IPS-NIHi7 (cell line): ENCODE measurements around the gene NCOA1.
A peak's percentile ranks its signal among the peaks of the same experiment; 100 is the strongest.
"Not testable (repeated sequence)": the region's sequence is repeated elsewhere in the genome, so short reads cannot be mapped to it uniquely, and the experiment has no call there.

Experiments
- DNase-seq: peaks from one replicate; pipeline ENCODE4 v3.0.0; 2012; ENCODE audit warnings: mixed read lengths; ENCODE audit errors: extremely low spot score

NCOA1 gene

DNA sequence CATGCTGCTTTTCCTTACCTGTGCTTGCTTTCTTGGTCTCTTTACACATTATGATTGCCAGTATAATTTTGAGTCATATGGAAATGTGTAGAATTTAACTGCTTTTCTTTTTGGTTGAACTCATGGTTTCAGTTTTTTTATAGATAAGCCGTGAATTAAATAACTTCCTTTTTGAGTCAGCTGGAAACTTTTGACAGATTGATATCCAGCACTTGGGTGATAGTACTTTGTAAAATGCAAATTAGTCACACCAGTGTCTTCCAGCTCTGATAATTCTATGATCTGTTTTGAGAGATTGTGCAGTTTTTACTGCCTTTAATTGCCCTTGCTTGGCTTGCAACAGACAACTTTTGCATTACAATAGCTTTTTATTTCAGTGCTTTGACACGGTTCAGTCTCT is 86.4 kb downstream of the NCOA1 start:
- no peak for DNase-seq

DNA sequence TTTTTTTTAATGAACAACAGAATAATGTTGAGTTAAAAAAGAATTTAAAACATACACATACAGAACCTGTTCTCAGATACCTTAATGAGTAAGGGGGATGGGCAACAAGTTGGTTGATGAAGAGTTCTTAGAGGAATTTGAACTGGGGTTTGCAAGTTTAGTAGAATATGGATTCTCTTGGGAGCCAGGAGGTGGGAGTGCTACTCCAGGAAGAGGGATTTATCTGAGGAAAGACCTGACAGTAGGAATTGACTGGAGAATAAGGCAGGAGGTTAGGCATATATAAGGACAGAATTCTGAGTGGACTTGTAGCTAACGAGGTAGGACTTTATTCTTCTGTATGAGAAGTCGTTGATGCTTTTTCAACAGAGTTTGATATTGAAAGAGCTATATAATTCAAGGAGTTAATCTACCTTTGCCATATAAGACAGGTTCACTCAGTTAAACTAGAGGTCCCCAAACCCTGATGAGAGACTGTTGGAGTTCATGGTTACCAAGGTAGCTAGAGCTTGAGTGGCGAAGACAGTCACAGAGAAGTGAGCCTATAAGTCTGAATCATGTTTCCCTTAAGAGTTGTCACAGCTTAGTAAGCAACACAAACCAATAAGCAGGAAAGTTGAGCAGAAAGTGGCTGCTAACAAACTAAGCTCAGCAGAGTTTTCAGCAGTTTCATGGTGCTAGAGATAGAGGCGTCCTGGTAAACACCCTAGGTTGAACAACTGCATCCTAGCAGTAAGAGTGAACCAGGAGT is 88.2 kb downstream of the NCOA1 start:
- DNase-seq, result no peak

DNA sequence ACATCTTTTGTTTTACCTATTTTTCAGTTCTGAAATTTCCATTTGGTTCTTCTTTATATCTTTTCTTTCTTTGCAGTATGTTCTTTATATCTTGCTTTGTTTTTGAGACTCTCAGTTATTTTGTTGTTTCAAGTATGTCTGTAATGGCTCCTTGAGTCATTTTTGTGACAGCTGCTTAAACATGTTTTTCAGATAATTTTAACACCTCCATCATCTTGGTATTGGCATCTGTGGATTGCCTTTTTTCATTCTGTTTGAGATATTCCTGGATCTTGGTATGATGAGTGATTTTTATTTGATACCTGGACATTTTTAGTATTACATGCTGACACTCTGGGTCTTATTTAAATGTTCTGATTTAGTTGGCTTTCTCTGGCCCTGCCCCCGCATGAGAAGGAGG is 89.5 kb downstream of the NCOA1 start:
- no peak for DNase-seq

DNA sequence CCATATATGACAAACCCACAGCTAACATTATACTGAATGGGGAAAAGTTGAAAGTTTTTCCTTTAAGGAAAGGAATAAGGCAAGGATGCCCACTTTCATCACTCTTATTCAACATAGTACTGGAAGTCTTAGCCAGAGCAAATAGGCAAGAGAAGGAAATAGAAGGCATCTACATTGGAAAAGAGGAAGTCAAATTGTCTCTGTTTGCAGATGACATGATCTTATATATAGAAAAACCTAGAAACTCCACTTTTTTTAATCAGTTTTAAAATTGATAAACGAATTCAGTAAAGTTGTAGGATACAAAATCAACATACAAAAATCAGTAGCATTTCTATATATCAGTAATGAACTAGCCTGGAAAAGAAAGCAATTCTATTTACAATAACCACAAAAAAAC is 90.9 kb downstream of the NCOA1 start:
- not testable (repeated sequence) for DNase-seq

DNA sequence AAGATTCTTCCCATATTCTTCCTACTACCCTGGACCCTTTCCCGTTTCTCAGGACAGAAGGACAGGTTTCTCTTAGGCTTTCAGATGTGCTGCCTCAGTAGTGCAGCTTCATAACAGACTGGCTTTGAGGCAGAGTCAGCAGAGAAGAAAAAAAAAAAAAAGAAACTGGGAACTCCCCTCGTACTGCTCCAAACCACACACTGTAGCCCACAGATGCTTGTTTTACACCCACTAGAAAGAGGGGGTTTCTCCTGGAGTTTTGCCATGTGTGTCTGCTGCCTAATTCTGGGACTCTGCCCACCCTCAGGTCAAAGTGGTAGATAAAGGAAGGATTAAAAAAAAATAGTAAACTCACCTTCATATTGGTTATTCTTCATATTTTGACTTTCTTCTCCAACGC is 95.9 kb downstream of the NCOA1 start:
- no peak for DNase-seq

DNA sequence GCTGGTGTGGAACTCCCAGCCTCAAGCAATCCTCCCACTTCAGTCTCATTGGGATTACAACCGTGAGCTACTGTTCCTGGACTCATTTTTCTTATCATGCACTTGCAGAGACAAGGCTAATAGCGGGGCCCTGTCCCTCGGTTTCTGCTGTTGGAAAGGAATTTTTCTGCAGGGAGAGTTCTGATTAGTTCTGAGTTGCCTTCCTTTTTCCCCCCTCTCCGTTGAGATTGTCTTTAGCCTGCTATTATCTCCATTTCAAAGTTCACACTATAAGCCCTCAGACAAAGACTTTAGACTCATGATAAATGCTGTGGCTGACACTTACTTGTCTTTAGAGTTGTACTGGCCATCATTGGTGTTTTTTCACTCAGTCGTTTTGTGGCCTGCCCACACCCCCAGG is 97.2 kb downstream of the NCOA1 start:
- DNase-seq, result no peak

DNA sequence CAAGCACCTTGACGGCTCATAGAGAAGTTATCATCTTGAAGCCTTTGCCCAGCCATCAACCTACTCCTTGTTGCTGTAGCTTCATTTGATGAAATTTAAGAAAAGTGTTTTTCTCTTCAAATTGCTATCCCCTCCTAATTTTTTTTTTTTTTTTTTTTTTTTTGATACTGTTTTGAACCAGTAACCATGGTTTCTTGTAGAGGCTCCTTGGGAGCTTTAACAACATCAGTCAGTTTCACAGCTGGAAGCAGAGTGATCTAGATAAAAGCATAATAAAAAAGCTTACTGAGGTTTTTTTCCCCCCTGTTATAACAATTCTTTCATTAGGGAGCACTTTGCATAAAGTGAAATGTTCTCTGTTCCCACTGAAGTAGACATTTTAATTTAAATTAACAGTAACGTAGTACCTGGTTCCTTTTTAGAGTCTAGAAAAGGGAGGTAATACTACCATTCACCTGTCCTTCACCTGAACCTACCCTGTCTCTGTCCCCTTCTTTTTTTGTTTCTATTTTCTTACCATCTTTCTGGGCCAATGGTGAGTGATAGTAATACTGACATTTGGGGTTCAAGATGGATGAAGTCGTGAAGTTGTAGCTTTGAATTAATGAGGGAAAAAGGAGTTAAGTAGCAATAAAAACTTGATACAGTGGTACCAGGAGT is 101.5 kb downstream of the NCOA1 start:
- no peak for DNase-seq

DNA sequence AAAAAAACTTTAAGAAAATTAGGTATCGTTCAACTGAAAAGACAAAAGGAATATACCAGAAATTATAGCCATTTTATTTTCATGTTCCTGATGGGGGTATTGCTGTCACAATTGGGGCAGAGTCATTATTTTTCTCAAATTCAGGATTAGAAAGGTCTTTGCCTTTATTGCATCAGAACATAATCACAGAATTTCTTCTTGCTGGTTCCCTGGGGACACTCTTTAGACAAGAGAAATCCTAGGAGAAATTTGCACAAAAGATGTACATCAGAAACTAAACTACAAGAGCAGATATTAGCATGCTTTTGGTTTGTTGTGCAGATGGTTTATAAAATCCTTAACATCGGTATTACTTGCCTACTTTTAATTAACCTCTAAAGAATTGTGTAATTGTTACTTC is 103.2 kb downstream of the NCOA1 start:
- no peak for DNase-seq

DNA sequence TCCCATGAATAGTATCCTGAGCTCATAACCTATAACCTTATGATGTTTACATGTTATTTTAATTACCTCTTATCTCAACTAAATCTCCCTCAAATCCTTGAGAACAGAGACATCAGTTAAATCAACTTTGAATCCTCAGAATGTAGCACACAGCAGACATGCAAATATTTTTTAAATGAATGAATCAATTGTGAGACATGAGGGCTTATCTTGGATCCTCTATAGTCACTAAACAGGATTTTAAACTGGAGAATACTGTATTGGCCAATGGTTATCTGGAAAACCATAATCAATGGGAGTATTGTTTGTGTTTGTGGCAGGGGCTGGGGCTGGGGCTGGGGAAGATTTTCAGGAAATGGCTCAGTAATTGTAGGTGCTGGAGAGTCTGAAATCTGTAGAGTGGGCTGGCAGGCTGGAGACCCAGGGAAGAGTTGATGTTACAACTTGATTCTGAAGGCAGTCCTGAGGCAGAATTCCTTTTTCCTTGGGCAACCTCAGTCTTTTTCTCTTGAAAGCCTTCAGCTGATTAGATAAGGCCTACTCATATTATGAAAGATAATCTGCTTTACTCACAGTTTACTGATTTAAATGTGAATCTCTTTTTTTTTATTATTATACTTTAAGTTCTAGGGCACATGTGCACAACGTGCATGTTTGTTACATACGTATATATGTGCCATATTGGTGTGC is 106.3 kb downstream of the NCOA1 start:
- DNase-seq, result no peak

DNA sequence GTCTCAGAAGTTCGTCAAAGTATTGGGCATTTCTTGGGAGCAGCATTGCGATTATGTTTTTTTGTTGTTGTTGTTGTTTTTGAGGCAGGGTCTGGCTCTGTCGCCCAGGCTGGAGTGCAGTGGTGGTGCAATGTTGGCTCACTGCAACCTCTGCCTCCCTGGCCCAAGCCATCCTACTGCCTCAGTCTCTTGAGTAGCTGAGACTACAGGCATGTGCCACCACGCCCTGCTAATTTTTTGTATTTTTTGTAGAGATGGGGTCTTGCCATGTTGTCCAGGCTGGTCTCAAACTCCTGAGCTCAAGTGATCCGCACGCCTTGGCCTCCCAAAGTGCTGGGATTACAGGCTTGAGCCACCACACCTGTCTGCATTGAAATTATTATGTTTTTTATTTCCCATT is 109.1 kb downstream of the NCOA1 start:
- not testable (repeated sequence) for DNase-seq

DNA sequence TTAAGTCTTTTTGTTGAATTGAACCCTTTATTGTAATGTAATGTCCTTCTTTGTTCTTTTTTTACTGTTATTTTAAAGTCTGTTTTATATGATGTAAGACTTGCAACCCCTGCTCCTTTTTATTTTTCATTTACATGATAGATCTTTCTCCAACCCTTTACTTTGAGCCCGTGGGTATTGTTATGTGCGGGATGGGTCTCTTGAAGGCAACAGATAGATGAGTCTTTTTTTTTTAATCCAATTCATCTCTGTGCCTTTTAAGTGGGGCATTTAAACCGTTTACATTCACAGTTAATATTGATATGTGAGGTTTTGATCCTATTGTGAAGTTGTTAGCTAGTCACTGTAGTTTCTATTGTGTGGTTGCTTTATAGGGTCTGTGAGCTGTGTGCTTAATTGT is 120.6 kb downstream of the NCOA1 start:
- no peak for DNase-seq

DNA sequence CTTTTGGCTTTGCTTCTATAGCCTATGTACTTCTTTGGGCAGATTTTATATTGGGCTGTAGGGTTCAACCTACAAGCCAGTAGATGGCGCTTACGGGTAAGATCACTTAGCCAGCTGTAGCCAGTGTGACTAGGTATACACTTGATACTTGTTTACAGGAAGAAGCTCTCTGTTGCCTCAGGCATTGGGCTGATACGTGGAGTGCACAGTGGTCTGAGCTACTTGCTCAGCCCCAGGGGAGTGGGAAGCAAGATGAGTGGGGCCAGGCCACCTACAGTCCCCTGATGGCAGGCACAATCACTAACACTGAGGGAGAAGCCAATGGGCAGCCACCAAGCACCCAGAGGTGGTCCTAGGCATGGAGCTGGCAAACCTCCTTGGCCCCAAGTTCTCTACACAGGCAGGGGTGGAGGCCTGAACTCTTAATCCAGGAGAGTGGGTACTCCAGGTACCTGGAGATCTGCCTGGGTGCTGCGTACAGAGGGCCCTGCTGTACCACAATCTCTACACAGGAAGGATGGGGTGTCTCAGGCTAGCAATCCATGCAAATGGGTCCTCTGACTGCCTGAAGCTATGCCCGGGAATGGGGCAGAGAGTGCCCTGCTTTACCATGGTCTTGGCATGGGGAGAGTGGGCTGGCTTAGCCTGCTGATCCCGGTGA is 122.2 kb downstream of the NCOA1 start:
- peak; percentile 71 for DNase-seq

DNA sequence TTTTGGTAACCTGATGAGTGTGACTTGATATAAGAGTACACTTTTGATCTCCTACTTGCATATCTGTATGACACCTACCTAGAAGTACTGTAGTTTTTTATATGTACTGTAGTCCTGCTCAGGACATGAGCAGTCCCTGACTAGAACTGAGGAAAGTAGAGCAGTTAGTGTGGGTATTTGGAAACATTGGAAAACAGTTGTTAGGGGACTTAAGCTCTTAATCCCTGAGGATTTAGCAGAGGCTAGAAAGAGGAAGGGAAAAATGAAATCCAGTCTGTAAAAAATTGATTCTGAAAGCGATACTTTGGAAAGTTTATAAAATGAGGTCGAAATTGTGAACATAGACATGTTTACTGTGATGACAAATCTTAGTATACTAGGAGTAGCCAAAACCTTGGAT is 125.6 kb downstream of the NCOA1 start:
- DNase-seq, result no peak

DNA sequence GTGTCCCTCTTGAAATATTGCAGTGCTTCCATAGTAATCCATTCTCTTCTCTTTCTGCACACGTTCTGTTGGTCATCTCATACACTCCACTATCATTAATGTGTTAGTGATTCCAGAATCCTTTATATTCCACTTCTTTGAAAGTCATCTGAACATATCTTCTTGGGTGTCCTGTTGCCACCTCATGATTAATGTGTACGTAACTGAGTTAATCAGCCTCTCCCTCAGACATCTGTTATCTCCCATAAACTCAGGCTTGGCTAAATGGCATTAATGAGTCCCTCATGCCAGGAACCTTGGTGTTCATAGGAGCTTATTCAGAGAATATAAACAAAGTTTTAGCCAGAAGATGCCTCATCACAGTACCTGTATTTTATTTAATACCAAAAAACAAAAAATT is 126.4 kb downstream of the NCOA1 start:
- no peak for DNase-seq

DNA sequence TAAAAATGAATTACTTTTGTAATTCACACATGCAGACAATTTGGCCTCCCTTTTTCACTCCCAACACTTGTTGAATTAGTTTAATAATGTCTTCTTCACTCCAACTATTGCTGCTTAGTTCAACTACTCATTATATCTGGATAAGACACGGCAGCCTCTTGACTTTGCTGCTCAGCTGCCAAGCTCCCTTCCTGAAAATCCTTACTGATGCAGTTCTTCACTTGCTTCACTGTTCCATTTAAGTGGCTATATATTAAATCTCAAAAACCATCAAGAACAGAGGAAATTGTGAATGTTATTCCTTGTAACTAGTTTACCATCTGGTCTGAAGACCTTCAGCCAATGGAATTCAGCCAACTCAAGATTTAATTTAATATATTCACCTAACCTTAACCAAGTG is 127.1 kb downstream of the NCOA1 start:
- DNase-seq, result no peak

DNA sequence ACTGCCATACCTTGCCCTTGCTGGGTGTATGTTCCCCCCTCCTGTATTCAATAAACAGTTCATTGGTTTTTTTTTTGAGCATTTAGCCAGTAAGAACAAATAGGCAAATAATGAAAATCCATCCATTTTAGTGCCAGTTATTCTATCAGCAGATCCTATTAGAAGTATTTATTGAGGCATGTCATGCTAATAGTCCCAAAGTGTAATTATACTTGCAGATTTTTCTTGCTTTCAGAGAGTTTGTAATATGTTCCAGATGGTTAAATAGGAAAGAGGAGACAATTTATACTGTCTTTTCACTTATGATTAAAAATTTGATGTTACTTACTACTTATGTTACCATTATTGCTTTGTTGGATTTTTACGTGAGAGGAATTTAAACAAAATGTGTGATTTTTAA is 127.6 kb downstream of the NCOA1 start:
- DNase-seq, result no peak

DNA sequence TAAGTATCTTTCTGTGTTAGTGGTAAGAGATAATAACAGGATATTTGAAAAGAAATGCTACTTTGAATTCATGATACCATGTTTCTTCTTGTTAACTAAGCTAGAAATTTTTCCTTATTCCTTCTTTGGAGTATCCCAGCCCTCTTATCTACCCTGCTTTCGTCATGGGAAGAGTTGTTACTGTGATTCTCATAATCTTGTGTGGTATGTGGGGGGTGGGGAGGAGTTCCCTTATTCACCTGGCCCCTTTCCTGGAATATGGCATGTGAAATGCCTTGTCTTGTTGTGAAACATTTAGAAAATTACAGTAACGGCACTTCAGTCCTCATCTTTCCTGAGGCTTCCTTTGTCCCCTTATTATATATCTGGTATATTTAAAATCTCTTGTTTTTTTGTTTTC is 129.9 kb downstream of the NCOA1 start:
- no peak for DNase-seq

DNA sequence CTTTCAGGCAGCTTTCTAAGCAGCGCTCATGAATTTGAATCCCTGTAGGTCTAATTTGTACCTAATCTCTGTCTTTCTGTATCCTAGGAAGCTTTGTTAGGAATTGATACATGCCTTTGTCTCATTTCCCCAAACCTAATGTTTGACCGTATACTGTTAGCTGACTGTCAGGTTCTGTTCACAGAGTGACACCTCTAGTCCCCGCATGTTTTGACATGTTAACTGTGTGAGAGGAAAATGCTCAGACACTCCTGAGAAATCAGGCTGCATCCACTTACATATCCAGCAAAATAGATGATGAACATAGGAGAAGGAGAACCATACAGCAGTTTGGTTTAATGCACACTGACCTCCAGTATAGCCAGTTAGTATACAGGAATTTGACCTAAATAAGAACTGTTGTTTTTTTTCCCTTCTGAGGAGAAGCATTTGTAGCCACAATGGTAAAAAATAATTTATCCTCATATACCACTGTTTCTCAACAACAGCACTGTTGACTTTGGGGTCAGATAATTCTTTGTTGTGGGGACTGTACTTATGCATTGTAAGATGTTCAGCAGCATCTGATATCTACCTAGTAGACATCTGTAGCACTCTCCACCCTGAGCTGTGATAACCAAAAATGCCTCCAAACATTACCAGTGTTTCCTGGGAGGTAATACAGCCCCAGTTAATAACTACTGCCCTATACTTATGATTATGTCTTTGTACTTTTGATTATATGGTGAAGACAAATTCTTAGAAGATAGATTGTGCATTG is 130.9 kb downstream of the NCOA1 start:
- DNase-seq, result no peak

DNA sequence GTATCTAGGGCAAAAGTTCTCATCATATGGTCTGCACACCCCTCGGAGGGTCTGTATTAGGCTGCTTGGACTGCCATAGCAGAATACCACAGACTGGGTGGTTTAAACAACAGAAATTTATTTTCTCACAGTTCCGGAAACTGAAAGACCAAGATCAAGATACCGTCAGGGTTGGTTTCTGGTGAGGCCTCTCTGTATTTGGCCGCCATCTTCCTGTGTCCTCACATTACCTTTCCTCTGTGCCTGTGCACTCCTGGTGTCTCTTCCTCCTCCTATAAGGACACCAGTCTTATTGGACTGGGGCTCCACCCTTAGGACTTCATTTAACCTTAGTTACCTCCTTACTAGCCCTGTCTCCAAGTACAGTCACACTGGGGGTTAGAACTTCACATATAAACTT is 132.5 kb downstream of the NCOA1 start:
- DNase-seq, result no peak

DNA sequence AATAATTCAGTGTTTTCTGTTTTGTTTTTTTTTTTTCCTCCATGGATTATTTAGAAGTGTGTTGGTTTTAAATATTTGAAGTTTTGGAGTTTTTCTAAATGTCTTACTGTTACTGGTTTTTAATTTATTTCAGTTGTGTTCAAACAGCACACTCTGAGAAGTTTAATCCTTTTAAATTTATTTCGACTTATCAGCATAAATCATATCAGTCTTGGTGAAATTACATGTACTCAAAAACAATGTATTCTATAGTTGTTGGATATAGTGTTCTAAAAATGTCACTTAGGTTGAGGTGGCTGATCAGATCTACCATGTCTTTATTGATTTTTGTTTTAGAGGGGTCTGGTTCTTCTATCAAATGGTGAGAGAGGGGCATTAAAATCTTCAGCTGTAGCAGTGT is 134.7 kb downstream of the NCOA1 start:
- no peak for DNase-seq

DNA sequence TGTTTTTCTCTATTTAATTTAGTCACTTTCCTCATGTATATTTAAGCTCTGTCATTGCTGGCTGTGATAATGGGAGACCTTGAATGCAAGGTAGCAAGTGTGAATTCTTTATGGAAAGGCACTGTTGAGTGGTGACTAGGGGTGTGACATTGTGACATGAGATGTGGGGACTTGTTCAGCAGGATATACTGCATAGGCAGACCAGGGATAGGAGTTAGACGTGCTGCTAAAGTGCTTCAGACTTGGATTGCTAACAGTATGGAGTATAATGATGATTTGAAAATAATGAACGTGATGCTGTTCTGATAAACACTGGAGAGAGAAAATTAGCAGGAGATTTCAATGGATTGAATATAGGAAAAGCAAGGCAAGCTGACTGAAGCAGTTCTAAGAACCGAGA is 135.1 kb downstream of the NCOA1 start:
- peak; percentile 17 for DNase-seq

DNA sequence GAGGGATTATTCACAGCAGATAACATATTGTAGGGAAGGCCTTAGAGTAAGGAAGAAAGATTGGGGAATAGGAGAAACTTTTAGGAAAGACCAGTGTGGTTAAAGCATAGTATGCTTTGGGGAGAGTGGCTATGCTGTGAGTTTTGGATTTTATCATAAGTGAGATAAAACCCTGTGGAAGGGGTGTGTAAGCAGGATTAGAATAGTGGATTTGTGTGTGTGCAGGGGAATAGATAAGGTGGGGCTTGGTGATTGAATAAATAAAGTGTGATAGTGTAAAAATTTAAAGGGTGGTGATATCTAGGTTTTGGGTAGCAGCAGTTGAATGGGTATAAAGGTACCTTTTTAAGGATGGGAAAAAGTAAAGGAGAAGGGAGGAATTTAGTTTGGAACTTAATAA is 137.7 kb downstream of the NCOA1 start:
- DNase-seq, result no peak
